Stimulated activated CD8-positive, alpha-beta memory T cell treated with anti-CD3 and anti-CD28 coated beads, Interleukin-12 subunit alpha, Interleukin-12 subunit beta, amount 100 ng/mL, for 1 hour (primary cell): Measurements from ENCODE around the gene SORBS1.

Experiments
- DNase-seq: peaks from one replicate; pipeline ENCODE4 v3.0.0-alpha.2; 2020; ENCODE audit warnings: low read depth

The SORBS1 gene

DNA sequence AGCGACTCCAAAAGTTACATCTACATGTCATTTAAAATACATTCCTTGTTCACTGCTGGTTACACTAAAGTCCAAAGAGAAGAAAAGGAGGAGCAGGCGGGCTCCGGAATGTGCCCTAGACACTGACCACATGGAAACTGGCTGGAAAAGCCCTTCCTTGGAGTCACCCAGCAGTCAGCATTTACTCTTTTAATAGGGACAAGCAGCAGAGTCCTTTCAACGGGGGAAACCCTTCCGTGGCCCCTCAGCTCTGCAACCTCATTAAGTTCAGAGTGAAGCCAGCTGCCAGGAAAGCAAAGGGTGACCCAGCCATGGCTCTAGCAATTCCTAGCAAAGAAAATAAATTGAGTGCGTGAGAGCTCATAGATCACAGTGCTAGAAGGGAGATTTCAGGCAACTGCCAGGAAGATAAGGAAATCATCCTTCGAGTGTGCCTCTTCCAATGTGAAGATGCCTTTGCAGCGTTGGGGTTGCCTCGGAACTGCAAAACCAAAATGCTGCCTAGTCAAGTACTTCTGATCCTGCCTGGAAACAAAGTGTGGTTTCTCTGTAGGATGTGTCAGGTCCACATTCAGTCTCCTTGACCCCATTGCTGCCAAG lies 101.6 kb downstream of the SORBS1 start:
- no peak for DNase-seq

DNA sequence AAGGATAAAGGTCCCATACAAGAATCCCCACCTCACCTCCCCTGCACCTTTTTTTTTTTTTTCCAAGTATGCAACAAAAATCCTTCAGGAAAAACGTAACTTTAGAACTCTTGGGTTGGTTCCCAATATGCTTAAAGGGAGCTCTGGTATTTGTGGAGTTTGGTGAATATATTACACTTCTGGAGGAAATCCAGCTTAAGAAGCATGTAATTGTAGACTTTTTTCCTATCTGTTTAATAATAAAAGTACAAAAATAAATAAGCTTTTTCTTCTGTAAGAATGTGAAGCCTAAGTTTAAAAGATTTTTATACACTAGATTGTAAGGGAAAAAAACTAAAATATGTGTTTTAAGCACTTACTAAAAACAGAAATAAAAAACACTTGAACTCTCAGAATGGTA lies 102.3 kb downstream of the SORBS1 start:
- DNase-seq: no peak

DNA sequence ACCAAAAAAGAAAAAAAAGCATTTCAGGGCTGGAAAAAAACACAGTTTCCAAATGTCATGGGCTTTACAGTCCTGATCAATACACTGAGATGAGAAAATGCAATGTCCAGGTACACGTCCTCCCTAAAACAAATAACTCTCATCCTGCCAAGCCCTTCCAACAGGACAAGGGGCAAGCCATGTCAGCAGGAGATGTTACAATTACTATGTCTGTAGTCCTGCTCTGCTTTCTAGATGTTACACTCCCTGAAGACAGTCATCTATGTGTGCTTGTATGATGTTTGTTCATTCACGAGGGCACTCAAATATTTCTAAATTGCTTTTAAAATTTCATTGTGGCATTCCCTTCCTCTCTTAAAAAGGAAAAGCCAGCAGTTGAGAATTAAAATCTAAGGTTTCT lies 103.2 kb downstream of the SORBS1 start:
- no peak for DNase-seq

GRCh38 chr10:95457319-95457886 lies 103.8 kb downstream of the SORBS1 start:
- DNase-seq: no peak

- no peak for DNase-seq
These were observed 104.7 kb downstream of the SORBS1 start for GRCh38 chr10:95456516-95456915.

DNA sequence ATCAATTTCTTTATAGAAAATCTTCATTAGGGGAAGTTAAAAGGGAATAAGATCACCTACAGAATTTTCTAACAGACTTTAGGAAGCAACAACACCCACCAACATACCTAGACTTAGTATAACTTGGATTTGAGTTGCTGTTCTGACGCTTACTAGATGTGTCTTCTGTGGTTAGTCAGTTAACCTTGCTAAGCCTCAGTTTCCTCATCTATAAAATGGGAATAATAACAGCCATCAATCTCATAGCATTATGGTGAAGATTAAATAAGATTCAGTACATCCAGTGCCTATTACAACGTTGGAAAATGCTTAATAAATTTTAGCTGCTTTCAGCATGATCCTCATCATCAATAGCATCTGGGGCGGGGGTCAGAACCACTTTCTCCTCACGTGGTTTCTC lies 106.2 kb downstream of the SORBS1 start:
- no peak for DNase-seq

DNA sequence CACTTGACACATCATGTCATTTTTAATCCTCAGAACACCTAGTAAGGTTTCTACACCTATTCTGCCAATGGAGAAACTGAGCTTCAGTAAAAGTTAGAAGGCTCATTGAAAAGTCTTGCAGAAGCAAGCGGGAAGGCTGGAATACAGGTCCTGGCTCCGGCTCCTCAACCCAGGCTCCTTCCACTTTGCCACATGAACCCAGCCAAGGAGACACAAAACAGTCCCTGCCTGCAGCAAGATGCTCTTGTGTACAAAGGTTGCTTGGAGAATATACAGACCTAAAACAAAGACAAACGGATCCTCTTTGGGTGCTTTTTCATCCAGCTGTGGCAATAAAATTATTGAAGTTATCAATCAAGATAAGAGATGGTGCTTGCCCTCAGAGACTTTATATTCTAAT lies 106.8 kb downstream of the SORBS1 start:
- DNase-seq: no peak

DNA sequence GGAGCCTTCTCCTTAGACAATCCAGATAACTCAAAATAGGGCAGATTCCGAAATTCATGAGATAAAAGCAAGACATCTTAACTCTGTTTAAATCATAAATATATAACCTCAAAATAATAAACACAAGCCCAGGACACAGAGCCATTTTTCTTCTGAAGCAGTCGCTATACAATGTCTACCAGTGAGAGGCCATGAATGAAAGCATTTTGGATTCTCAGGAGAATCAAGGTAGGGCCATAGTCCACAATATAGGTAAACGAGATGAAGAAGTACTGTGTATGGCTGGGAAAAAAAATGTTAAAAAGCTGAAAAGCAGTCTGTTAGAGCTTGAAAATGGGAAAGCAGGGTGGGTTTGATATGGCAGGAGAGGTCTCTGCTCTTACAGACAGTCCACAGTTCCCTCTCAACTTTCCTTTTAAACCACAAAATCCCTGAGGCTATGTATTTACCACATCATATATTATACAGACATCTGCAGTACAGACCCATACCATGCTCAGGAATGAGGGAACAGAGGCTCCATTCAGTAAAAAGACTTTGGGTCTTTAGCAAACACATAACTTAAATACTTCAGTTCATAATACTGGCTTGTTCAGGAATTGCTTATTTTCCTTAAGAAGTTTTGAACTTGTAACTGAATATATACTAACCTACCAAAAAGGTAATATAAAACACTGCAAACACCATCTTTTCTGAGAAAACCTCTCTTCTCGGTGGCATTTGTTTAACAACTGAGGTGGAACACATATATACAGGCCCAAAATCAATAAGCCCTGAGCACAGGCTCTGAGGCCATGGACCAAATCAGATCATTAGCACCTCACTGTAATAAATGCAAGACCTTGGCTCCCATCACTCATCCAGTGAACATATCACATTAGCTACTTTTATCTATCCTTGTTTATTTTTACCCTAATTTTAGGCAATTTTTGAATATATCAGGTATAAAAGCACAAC lies 109.3 kb downstream of the SORBS1 start:
- no peak for DNase-seq

DNA sequence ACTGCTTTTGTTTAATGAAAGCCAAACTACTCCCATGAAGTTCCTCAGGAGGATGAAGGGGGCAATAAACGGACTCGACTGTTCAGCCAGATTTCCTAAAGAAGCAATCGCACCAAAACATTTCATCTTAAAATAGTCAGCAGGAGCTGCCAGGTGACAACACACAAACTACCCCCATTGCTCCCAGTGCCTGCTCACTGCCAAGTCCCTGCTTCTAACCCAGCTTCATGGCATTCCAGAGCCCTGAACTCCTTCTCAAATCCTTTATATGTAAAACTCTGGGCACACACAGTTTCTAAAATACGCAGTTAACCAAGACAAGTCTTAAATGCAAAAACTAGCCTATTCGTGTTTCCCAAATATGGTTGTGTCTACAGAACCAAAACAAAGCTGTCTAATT lies 110.0 kb downstream of the SORBS1 start:
- DNase-seq: no peak

DNA sequence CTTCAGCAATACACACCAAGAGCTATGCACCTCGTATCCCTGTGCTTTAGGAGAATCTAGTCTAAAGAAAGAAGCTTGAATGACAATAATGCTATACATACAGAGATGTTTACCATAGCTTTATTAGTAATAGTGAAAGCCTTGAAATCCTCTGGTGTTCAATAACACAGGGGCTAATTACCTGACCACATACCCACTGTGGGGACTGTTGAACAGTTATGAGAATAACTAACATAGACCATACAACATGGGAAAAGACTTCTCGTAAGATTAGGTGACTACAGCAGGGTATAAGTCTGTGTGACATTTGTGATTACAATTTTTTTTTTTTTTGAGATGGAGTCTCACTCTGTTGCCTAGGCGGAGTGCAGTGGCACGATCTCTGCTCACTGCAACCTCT lies 111.0 kb downstream of the SORBS1 start:
- no peak for DNase-seq

- no peak for DNase-seq
These were observed 113.5 kb downstream of the SORBS1 start for GRCh38 chr10:95447685-95448084.

GRCh38 chr10:95445837-95446486 lies 115.2 kb downstream of the SORBS1 start:
- DNase-seq: peak; percentile 13

DNA sequence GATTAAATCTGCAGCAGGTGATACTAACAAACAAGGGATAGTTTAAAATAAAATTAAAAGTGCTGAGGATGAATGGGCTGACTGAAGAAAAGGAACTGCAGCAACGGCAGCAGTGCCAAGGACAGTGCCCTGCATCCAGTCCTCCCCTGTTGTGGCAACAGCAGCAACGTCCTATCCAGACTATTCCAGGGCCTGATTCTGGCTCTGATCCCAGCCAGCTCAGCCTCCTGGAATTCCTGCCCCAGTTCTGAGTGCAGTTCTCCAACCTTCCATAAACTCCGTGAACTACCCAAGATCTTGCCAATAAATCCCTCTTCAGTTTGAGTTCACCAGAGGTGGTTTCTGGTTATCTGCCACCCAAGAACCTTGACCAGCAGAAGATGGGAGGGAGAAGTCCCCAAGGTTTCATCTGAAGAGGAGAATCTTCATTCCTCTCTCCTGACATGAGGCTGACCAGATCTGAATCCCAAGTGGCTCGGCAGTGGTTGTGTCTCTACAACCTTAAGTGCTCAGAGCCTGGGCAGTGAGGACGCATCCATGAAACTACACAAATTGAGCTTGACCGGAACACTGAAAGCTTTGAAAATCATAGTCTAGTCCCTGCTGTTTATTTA lies 115.8 kb downstream of the SORBS1 start:
- no peak for DNase-seq

DNA sequence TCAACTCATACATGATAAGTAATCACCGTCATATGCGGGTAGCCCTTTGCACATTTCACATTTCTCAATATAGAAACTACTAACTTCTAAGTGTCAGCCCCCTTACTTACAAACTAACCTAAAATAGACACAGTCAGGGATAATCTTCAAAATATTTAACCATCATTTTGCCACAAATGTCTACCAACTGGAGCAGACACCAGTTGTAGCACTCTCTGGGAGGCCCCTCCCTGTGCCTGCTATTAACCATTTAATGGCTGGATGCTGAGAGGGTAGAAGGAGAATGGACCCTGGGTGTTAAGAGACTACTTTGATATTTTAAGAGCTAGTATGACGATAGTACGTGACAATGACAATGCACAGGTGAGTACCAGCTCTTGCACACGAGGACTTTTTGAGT lies 116.4 kb downstream of the SORBS1 start:
- no peak for DNase-seq

DNA sequence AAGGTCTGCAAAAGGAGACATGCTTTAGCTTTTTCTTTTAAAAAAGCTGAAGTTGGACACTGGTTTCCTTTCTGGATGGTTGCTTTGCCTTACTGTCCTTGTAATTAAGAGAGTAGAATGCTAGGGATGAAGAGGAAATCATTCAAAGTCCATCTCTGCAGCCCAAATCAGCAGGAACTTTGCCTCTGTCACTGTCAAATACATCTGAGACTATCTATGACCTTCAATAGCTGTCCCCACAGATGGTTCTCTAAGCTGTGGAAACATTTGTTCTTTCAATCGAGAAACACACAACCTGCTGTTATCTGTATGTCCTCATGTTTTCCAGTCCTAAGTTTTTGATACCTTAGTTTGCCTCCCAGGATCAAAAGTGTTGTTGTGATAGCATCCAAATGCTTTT lies 117.5 kb downstream of the SORBS1 start:
- no peak for DNase-seq

DNA sequence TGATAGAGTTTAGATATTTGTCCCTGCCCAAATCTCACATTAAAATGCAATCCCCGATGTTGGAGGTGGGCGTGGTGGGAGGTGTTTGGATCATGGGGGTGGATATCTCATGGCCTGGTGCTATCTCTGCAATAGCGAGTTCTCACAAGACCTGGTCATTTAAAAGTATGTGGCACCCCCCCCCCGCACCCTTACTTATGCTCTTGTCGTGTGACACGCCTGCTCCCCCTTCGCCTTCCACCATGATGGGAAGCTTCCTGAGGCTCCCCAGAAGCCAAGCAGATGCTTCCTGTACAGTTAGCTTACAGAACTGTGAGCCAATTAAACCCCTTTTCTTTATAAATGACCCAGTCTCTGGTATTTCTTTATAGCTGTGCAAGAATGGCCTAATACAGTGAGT lies 118.8 kb downstream of the SORBS1 start:
- no peak for DNase-seq

DNA sequence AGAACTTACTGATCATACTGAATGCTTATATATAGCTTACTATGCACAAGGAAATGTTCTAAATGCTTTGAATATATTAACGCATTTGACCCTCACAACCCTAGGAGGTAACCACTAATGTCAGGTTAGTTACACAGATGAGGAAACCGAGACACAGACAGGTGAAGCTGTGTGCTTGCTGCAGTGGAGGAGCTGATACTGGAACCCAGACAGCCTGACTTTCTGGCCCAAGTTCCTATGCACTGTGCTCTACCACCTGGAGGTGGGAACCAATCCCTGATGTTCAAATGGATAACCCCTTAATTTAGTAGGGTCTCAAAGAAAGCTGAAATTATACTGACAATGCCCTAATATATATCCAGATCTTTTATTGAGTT lies 119.6 kb downstream of the SORBS1 start:
- DNase-seq: no peak

GRCh38 chr10:95440756-95441546 lies 120.2 kb downstream of the SORBS1 start:
- no peak for DNase-seq

- no peak for DNase-seq
These were observed 121.0 kb downstream of the SORBS1 start for GRCh38 chr10:95440038-95440725.

GRCh38 chr10:95438781-95439180 lies 122.4 kb downstream of the SORBS1 start:
- DNase-seq: no peak

- DNase-seq: no peak
These were observed 123.5 kb downstream of the SORBS1 start for GRCh38 chr10:95437669-95438068.
